22Rv1 (cell line): Measurements from ENCODE around the gene EML4.

Source experiments
- ZFX ChIP-seq: fragments of 450-650 bp; IDR thresholded peaks from 2 replicates; pipeline ENCODE4 v1.6.1; 2017; ENCODE audit warnings: antibody characterized with exemption, borderline replicate concordance
- TF ChIP-seq, protein P1 (sequence below): fragments of 450-650 bp; IDR thresholded peaks from 2 replicates; pipeline ENCODE4 v1.5.1; 2017; ENCODE audit warnings: mild to moderate bottlenecking

DNA sequence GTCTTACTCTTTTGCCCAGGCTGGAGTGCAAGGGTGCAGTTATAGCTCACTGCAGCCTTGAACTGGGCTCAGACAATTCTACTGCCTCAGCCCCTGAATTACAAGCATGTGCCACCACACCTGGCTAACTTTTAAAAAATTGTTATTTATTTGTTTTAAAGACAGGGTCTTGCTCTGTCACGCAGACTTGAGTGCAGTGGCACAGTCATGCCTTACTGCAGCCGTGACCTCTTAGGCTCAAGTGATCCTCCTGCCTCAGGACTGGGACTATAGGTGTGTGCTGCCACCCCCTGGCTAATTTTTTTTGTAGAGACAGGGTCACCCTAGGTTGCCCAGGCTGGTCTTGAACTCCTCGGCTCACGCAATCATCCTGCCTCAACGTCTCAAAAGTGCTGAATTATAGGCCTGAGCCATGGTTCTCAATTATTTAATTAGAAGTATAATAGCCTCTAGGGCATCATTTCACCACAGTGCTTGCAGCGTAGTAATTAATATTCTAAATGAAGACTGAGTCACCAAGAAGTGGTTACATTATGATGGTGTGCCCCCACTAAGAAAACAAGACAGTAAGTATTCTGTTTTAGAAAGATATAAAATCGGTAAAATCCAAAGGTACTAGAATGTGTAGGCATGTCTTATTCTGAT, 69.6 kb downstream of the EML4 start:
- TF ChIP-seq, protein P1, sequence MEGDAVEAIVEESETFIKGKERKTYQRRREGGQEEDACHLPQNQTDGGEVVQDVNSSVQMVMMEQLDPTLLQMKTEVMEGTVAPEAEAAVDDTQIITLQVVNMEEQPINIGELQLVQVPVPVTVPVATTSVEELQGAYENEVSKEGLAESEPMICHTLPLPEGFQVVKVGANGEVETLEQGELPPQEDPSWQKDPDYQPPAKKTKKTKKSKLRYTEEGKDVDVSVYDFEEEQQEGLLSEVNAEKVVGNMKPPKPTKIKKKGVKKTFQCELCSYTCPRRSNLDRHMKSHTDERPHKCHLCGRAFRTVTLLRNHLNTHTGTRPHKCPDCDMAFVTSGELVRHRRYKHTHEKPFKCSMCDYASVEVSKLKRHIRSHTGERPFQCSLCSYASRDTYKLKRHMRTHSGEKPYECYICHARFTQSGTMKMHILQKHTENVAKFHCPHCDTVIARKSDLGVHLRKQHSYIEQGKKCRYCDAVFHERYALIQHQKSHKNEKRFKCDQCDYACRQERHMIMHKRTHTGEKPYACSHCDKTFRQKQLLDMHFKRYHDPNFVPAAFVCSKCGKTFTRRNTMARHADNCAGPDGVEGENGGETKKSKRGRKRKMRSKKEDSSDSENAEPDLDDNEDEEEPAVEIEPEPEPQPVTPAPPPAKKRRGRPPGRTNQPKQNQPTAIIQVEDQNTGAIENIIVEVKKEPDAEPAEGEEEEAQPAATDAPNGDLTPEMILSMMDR = peak; percentile 39
- no peak for TF ChIP-seq ZFX
